GM19395 (cell line): ENCODE measurements around the gene ACSL6.

Experiments
- ATAC-seq: cut with Tn5 transposase; IDR thresholded peaks from one replicate; pipeline ENCODE4 v1.9.1; 2021; ENCODE audit warnings: mild to moderate bottlenecking, moderate library complexity; ENCODE audit not compliant: unreplicated experiment

ACSL6 gene

DNA sequence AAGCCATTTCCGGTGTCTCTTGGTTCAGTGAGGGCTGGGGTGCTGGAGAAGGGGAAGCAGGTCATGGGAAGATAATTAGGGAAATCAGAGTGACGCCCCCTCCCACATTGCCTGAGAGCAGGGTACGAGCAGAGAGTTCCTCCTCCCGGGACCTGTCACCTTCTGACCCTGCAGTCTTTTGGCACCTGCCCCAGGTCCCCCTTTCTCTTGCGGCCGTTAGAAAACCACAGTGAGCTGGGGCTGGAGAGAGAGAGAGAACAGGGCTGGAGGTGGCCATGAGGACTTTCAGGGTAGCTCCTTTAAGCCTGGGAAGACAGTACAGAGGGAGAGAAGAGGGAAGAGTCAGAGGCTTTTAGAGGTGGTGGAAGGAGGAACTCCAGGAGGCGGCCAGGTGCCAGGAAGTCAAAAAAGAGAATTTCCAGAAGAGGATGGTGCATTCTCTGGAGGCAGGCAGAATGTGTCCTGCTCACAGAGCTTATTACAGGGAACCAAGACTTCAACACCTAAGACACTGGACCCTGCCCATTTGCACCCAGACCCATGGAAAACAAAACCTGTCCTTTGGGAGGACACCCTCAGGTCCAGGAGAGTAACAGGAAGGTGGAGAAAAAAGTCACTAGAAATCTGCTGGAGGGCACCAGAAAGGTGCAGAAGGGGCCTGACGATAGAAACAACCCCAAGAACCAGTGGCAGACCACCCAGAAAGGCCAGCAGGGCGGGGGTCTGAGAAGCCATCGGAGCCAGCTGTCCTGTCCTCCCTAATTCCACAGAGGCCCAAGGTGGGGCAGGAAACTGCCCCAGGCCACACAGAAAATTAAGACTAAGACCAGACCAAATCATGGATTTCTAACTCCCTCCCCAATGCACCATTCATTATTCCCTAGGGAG is 6.5 kb upstream of the ACSL6 start:
- ATAC-seq, result no peak

DNA sequence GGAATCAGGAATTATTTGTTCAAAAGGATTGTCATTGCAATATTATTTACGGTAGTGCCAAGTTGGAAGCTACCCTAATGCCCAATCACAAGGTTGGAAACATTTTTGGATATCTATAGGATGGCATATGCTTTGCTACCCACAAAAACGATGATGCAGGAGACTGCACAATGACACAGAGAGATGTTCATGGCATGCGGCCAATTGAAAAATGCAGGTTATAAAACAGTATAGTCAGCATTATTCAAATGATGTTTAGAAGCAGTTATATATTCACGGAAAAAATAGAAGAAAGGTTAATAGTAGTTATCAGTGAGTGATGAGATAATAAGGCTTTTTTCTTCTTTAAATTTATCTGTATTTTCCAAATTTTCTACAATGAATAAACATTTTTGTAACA is 5.9 kb upstream of the ACSL6 start:
- ATAC-seq, result no peak

DNA sequence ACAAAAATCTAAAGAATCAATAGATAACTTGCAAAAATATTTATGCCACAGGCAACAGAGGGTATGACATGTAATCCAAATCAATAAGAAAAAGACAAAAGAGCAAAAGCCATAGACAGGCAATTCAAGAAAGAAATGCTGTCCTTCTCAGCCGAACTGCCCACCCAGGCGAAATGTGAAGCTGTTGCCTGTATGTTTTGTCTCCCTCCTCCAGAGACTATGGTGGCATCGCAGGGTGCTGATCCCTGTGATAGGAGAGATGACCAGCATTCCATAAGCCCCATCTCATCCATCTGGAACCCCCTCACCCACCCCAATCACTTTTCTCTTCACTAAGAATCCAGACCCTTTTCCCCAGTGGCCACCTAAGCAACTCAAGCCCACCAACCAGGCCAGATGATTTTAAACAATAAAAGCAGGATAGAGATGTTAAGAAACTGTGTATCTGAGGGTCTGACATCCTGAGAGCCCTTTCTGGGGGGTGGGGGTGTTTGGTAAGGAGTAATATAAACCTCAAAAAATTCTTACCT is 5.3 kb upstream of the ACSL6 start:
- no peak for ATAC-seq

DNA sequence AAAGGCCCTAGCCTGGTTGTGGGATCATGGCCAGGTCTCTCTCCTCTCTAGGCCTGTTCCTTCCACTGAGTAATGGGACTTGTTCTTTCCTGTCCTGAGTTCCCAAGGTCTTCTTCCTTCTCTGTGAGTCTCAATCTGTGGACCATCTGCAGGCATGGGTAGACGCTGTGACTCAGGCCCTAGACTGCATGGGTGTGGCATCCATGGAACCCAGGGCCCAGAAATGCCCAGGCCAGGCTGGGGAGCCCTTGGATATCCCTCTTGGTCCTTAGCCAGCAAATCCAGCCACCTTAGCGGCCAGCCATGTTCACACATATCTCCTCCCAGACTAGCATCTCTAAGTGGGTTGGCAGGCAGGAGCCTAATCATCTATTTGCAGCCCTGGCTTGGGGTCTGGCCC is 2.3 kb upstream of the ACSL6 start:
- no peak for ATAC-seq

- no peak for ATAC-seq
Measured at GRCh38 chr5:132013006-132013689, 1.7 kb upstream of the ACSL6 start.

DNA sequence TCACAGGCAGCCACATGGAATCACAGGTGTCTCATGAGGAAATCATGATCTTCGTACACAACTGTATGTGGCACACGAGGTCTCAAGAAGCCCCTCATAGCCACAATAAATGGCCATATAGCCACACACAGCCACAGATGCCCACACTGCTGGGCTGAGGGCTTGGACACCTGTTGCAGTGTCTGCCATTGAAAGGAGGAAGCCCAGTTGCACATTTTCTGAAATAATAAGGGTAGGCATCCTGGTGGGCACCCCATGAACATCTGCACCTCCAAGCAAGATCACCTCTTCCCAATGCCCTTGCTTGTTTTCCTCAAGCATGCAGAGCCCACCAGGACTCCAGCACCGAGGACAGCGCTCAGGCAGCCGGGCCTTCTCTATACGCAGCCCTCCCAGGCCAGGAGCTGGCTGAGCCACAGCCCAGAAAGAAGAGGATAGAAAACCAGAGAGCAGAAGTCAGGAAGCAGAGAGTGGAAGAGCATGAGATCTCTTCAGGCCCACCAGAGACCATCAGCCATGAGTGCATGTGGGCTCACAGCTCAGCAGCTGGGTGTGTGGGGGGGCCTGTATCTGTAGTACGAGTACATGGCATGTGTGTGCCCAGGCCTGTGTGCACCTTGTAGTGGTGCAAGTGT is 1.0 kb upstream of the ACSL6 start:
- ATAC-seq, result no peak

GRCh38 chr5:132010989-132011621 is 353 bp downstream of the ACSL6 start:
- ATAC-seq, result no peak

DNA sequence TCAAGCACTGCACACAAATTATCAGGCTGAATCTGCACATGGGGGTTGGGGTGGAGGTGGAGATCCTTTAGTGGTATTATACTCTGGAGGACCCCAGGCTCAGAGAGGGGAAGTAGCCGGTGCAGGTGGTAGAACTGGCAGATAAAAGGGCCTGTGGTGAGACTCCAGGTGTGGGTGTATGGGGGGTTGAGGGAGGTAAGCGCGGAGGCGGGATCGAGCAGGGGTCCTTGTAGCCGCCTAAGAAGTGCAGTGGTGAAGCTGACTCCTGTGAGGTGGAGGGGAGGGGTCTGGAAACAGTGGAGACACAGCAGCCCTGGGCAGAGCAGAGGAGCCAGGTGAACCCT is 841 bp downstream of the ACSL6 start:
- ATAC-seq, result no peak

- ATAC-seq, result no peak
Measured at GRCh38 chr5:132009706-132010405, 1.6 kb downstream of the ACSL6 start.

DNA sequence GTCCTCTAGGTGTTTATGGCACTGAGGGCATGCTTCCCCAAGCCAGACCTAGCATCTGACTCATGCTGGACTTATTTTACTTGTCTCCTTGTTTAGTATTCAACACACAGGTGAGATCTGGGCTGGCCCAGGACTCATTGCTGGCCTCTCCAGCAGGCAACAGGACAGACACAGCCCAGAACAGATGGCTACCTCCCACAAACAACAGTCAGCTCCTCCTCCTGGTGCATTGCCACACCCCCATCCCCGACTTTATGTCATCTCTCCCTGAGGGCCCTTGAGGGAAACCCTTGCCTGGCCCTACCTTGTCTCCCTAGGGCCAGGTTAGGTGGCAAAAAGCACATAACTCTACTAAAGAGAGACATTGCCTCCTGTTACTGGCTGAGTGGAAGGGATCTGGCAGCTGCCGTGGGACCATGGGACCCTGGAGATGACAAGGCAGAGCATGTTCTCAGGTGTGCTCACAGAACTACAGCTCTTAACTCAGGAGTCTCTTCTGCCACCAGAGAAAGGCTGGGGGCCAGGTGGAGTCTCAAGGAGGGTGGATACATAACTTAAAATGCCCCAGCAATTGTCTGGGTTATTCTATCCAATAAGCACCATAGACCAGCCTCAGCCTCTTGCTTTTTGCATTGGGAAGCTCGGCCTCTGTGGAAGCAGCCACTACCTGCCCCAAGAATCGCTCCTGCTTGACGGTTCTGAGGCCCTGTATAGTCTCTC is 2.3 kb downstream of the ACSL6 start:
- no peak for ATAC-seq

GRCh38 chr5:132008163-132008473 is 3.3 kb downstream of the ACSL6 start:
- ATAC-seq, result peak; percentile 12

- ATAC-seq, result peak; percentile 85
Measured at GRCh38 chr5:132007399-132008162, 3.9 kb downstream of the ACSL6 start.

DNA sequence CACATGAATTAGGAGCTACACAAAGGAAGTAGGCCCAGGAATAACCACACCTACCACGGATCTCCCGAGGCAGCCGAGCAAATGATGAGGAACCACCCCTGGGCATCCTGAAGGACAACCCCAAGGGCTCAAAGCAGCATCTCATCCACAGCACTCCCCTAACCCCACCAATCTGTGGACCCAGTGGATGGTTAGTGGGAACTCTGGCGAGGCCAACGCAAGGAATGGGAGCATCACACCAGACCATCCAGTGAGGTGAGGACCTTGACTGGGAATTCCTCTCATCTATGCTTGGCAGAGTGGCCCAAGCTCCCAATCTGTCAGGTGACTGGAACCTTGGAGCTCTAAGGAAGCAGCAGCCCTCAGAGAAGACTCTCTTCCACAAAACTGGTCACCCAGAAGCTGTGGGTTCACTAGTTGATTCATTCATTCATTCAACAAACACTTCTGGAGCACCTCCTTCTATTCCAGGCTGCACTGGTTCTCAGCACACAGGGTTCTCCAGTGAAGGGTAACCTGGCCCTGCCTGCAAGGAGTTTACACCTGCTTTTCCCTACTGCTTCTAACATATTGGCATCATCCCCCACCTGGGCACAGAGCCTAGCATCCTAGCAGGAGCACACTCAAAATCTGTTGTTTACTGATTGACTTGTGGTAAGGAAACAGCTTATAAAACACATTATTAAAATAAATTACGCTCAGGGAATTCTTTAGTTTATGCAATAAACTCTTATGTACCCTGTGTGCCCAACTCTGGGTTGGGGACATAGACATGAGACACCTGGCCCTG is 4.9 kb downstream of the ACSL6 start:
- ATAC-seq, result no peak

GRCh38 chr5:132005591-132005990 is 5.9 kb downstream of the ACSL6 start:
- no peak for ATAC-seq

DNA sequence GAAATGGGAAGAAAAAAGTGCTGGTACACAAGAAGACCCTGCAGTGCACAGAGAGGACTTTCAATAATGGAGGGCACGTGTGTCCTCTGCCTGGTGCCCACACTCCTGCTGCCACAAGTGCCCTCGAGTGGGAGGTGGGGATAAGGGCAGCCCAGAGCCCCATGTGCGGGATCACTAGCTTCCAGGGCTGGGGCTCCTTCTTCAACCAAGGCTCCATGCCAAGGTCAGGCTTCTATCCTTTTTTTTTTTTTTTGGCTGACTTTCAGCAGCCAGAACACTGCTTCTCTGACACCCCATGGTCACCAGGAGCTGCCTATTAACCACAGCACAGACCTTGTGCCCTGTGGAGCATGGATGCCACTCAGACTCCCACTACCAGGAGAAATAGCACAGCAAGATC is 7.5 kb downstream of the ACSL6 start:
- no peak for ATAC-seq

GRCh38 chr5:132003170-132003744 is 8.2 kb downstream of the ACSL6 start:
- ATAC-seq, result no peak

DNA sequence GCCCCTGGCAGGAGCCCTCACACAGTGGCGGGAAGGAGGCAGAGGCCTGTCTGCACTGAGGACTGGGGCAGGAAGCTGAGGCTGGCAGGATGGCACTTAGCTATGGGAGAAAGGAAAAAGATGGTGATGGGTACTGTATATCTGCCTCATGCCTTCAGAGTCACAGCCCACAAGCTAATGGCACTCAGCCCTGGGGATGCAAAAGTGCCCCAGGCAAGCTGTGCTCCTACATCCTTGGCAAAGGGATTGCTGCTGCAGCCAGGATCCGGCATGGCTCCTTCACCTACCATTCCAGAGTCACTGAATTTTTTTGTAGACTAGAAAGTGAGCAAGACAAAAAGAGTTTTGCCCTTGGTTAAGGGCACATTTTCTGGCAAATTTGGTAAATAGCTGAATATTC is 8.7 kb downstream of the ACSL6 start:
- ATAC-seq, result no peak
